ENCODE results near the gene SPTLC1. TPM values are rescaled to one million over a fixed set of nuclear protein-coding genes. Genes with fewer than 3 reads are reported as not detected.

Gene SPTLC1
- total and polyA plus RNA-seq, 2 experiments from 2014 or later, result 42.6 to 46.0 TPM

GRCh38 chr9:92047500-92047899 is 67.7 kb downstream of the SPTLC1 start:
- DNase-seq (ENCODE audit: low read depth in 1 of 2, low spot score in 1 of 2), result no peak
- H3K27me3 ChIP-seq, result no peaks in the 10 kb centered on the region
- peaks cover 5% of the 10 kb centered on the region for H3K4me1 ChIP-seq (ENCODE audit: low read depth)
- no peak for TF ChIP-seq CTCF (IDR thresholded peaks at IDR 0.05; ENCODE audit: low read depth, low read length)
- no peaks in the 10 kb centered on the region for H3K9me3 ChIP-seq (ENCODE audit: low read depth)
- H3K36me3 ChIP-seq, result peaks cover 34% of the 10 kb centered on the region
- no peak overlapping the region for H3K27ac ChIP-seq
- H3K4me3 ChIP-seq, result no peak overlapping the region

GRCh38 chr9:92046676-92047075 is 68.5 kb downstream of the SPTLC1 start:
- Histone ChIP-seq H3K4me1 (ENCODE audit: low read depth) (peaks cover 5% of the 10 kb centered on the region), H3K9me3 (ENCODE audit: low read depth) (peaks cover 4% of the 10 kb centered on the region), H3K36me3 (peaks cover 37% of the 10 kb centered on the region), H3K27me3 (no peaks in the 10 kb centered on the region), H3K27ac (no peak overlapping the region), H3K4me3 (no peak overlapping the region)
- no peak for DNase-seq (ENCODE audit: low read depth in 1 of 2, low spot score in 1 of 2)
- no peak for TF ChIP-seq CTCF (IDR thresholded peaks at IDR 0.05; ENCODE audit: low read depth, low read length)

GRCh38 chr9:92044936-92045335 is 70.3 kb downstream of the SPTLC1 start:
- Histone ChIP-seq H3K4me1 (ENCODE audit: low read depth) (peaks cover 5% of the 10 kb centered on the region), H3K36me3 (peaks cover 37% of the 10 kb centered on the region), H3K9me3 (ENCODE audit: low read depth) (peaks cover 5% of the 10 kb centered on the region), H3K27me3 (no peaks in the 10 kb centered on the region), H3K27ac (no peak overlapping the region), H3K4me3 (no peak overlapping the region)
- no peak for DNase-seq (ENCODE audit: low read depth in 1 of 2, low spot score in 1 of 2)
- no peak for TF ChIP-seq CTCF (IDR thresholded peaks at IDR 0.05; ENCODE audit: low read depth, low read length)

- DNase-seq (ENCODE audit: low read depth in 1 of 2, low spot score in 1 of 2), result no peak
- peaks cover 37% of the 10 kb centered on the region for H3K36me3 ChIP-seq
Observed at GRCh38 chr9:92043002-92043401, 72.2 kb downstream of the SPTLC1 start.

GRCh38 chr9:92042260-92042659 is 73.0 kb downstream of the SPTLC1 start:
- TF ChIP-seq CTCF (IDR thresholded peaks at IDR 0.05; ENCODE audit: low read depth, low read length), result no peak
- Histone ChIP-seq H3K4me1 (ENCODE audit: low read depth) (peaks cover 5% of the 10 kb centered on the region), H3K4me3 (no peak overlapping the region), H3K27me3 (no peaks in the 10 kb centered on the region), H3K27ac (no peak overlapping the region), H3K36me3 (peaks cover 37% of the 10 kb centered on the region), H3K9me3 (ENCODE audit: low read depth) (peaks cover 5% of the 10 kb centered on the region)
- DNase-seq (ENCODE audit: low read depth in 1 of 2, low spot score in 1 of 2), result no peak

More at GRCh38 chr9:92043002-92043401, 72.2 kb downstream of the SPTLC1 start:
- Histone ChIP-seq H3K4me1 (ENCODE audit: low read depth) (peaks cover 5% of the 10 kb centered on the region), H3K9me3 (ENCODE audit: low read depth) (peaks cover 5% of the 10 kb centered on the region), H3K4me3 (no peak overlapping the region), H3K27ac (no peak overlapping the region), H3K27me3 (no peaks in the 10 kb centered on the region)
- no peak for TF ChIP-seq CTCF (IDR thresholded peaks at IDR 0.05; ENCODE audit: low read depth, low read length)

GRCh38 chr9:92036756-92037155 is 78.5 kb downstream of the SPTLC1 start:
- Histone ChIP-seq H3K4me1 (ENCODE audit: low read depth) (no peaks in the 10 kb centered on the region), H3K27me3 (no peaks in the 10 kb centered on the region), H3K36me3 (peaks cover 23% of the 10 kb centered on the region), H3K9me3 (ENCODE audit: low read depth) (peaks cover 1% of the 10 kb centered on the region), H3K4me3 (no peak overlapping the region), H3K27ac (no peak overlapping the region)
- TF ChIP-seq CTCF (IDR thresholded peaks at IDR 0.05; ENCODE audit: low read depth, low read length), result no peak
- no peak for DNase-seq (ENCODE audit: low read depth in 1 of 2, low spot score in 1 of 2)

Data from cardiac muscle cell (in vitro differentiated cells and primary cell).